ENCODE measurements around the gene PMAIP1.

Gene PMAIP1

GRCh38 chr18:59861963-59862819 is 37.6 kb upstream of the PMAIP1 start:
- H3K4me3 ChIP-seq (ENCODE audit: control insufficient read depth, low read depth, low read length): no peak overlapping the region
- no peak for DNase-seq (ENCODE audit: low read depth)
- no peak for TF ChIP-seq CTCF (IDR thresholded peaks at IDR 0.05; ENCODE audit: control insufficient read depth, insufficient read depth, low read depth, low read length, missing control alignments)

GRCh38 chr18:59865241-59865986 is 34.4 kb upstream of the PMAIP1 start:
- no peak for DNase-seq (ENCODE audit: low read depth)
- TF ChIP-seq CTCF (IDR thresholded peaks at IDR 0.05; ENCODE audit: control insufficient read depth, insufficient read depth, low read depth, low read length, missing control alignments): no peak
- H3K4me3 ChIP-seq (ENCODE audit: control insufficient read depth, low read depth, low read length): no peak overlapping the region

GRCh38 chr18:59866551-59867269 is 33.1 kb upstream of the PMAIP1 start:
- DNase-seq (ENCODE audit: low read depth): no peak
- TF ChIP-seq CTCF (IDR thresholded peaks at IDR 0.05; ENCODE audit: control insufficient read depth, insufficient read depth, low read depth, low read length, missing control alignments): no peak
- no peak overlapping the region for H3K4me3 ChIP-seq (ENCODE audit: control insufficient read depth, low read depth, low read length)

- TF ChIP-seq CTCF (IDR thresholded peaks at IDR 0.05; ENCODE audit: control insufficient read depth, insufficient read depth, low read depth, low read length, missing control alignments): no peak
- no peak for DNase-seq (ENCODE audit: low read depth)
- no peak overlapping the region for H3K4me3 ChIP-seq (ENCODE audit: control insufficient read depth, low read depth, low read length)
These were observed 32.3 kb upstream of the PMAIP1 start for GRCh38 chr18:59867337-59868104.

GRCh38 chr18:59870623-59871130 is 29.1 kb upstream of the PMAIP1 start:
- DNase-seq (ENCODE audit: low read depth): no peak
- H3K4me3 ChIP-seq (ENCODE audit: control insufficient read depth, low read depth, low read length): no peak overlapping the region
- no peak for TF ChIP-seq CTCF (IDR thresholded peaks at IDR 0.05; ENCODE audit: control insufficient read depth, insufficient read depth, low read depth, low read length, missing control alignments)

All from AG09309 (cell line).